NCI-H510A (cell line): ENCODE data around the gene ZNF764.
"Not testable (repeated sequence)": the region's sequence is repeated elsewhere in the genome, so short reads cannot be mapped to it uniquely, and the experiment has no call there.

Experiments used
- DNase-seq: peaks from one replicate; lab custom pipeline; 2025; lab: John Stamatoyannopoulos, UW

ZNF764 gene

DNA sequence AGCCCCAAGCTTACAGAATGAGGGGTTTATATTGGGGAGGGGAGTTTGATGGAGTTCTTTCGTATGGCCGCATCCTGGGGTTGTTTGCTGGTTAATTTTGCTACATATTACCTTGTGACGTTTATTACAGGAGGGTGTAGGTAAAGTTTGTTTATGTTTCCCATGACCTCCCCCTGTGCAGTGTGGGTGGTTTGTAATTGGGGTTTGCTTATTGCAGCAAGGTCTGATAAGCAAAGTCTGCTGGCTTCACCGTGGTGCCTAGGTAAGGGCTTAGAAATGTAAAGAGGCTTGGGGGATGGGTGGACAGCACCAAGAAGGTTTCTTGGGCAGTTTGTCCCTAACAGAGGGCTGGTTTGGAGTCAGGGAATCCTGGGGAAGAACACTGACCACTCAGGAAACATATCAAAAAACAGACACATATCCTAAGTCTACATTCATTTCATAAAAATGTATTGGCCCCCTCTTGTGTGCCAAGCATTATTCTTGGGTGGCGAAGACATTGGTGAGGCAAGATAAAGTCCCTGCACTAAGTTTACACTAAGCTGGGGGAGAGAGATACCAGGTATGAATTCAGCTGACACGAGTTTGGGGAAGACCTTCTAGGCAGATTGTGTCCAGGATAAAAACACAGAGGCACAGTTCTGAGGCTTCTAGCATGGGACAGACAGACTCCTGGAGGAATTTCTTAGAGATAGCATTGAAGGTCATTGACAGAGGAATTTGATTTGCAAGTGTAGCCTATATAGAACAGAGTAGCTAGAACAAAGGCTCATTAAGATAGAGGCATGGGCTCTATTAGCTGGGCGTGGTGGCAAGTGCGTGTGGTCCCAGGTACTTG is 9.5 kb downstream of the ZNF764 start:
- no peak for DNase-seq

DNA sequence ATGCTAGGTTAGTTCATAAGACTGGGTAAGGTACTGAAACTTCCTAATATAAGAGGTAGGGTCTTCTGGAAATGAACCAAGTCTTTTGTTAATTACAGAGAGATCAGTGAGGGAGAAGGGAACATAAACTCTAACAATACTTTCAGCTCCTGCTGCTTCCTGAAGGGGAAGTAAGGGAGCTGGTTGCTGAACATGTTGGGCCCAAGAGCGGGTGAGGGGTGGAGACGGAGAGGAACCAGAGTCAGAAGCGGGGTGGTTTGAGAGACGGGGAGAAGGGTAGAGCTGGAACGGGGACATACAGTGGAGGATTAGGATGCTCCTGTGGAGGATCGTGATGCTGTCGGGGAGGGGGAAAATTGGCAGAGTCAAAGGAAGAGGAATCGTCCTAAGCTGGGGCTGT is 12.1 kb downstream of the ZNF764 start:
- no peak for DNase-seq

DNA sequence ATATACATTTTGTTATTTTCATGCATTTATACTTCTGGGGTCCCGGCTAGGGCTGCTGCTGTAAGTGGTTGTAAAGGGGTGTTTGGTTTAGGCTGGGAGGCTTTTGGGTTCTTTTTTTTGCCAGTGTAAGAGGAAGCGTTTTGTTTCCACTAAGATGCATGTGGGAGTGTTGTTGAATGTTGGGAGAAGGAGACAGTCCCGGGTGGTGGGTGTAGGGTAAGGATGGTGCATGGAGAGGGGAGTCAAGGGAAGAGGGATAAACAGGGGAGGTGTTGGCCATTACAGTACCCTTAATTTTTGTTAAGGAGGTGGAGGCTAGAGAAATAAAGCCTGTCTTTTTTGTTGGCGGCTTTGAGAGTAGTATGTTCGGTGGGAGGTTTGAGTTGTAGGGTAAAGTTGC is 15.1 kb downstream of the ZNF764 start:
- DNase-seq, result no peak

DNA sequence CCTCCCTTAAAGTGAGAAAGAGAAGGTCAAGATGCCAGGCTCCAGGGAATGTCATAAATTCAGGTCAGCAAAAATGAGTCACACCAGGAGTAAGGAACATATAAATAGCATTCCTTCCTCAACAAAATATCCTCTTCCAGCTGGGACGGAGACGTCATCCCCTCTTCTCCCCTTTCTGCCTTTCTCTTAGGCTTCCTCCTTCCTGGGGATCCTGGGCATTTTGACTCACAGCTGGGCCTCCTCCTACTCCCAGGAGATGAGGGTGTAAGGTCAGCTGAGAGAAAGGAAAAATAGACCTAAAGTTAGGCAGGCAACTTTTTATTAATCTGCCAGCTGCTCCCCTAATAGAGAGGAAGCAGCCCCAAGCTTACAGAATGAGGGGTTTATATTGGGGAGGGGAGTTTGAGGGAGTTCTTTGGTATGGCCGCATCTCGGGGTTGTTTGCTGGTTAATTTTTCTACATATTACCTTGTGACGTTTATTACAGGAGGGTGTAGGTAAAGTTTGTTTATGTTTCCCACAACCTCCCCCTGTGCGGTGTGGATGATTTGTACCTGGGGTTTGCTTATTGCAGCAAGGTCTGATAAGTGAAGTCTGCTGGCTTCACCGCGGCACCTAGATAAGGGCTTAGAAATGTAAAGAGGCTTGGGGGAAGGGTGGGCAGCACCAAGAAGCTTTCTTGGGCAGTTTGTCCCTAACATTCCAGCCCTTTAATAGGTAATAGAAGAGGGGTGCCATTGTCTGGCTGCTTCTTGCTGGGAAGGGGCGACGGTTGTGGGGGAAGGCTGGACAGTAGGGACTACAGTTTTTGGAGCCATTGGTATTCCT is 16.5 kb downstream of the ZNF764 start:
- no peak for DNase-seq

DNA sequence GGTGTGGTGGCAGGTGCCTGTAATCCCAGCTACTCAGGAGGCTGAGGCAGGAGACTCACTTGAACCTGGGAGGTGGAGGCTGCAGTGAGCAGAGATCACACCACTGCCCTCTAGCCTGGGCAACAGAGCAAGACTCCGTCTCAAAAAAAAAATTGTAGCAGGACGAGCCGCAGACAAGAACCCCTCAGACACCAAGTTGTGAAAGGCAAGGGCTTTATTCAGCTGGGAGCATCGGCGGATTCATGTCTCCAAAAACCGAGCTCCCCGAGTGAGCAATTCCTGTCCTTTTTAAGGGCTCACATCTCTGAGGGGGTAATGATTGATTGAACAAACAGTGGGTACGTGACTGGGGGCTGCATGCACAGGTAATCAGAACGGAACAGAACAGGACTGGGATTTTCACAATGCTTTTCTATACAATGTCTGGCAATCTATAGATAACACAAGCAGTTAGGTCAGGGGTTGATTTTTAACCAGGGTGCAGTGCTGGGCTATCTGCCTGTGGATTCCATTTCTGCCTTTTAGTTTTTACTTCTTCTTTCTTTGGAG is 17.2 kb downstream of the ZNF764 start:
- not testable (repeated sequence) for DNase-seq

DNA sequence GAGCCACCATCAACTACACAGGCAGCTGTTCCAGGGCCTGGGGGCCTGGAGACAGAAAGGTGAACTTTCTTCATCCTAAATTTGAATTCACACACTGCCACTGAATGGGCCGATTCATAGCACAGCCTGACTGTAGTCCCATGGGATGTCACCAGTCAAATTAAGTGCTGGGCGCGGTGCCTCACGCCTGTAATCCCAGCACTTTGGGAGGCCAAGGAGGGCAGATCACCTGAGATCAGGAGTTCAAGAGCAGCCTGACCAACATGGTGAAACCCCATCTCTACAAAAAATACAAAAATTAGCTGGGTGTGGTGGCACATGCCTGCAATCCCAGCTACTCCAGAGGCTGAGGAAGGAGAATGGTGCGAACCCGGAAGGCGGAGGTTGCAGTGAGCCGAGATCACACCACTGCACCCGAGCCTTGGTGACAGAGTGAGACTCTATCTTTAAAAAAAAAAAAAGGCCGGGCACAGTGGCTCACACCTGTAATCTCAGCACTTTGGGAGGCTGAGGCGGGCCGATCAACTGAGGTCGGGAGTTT is 18.1 kb downstream of the ZNF764 start:
- not testable (repeated sequence) for DNase-seq

DNA sequence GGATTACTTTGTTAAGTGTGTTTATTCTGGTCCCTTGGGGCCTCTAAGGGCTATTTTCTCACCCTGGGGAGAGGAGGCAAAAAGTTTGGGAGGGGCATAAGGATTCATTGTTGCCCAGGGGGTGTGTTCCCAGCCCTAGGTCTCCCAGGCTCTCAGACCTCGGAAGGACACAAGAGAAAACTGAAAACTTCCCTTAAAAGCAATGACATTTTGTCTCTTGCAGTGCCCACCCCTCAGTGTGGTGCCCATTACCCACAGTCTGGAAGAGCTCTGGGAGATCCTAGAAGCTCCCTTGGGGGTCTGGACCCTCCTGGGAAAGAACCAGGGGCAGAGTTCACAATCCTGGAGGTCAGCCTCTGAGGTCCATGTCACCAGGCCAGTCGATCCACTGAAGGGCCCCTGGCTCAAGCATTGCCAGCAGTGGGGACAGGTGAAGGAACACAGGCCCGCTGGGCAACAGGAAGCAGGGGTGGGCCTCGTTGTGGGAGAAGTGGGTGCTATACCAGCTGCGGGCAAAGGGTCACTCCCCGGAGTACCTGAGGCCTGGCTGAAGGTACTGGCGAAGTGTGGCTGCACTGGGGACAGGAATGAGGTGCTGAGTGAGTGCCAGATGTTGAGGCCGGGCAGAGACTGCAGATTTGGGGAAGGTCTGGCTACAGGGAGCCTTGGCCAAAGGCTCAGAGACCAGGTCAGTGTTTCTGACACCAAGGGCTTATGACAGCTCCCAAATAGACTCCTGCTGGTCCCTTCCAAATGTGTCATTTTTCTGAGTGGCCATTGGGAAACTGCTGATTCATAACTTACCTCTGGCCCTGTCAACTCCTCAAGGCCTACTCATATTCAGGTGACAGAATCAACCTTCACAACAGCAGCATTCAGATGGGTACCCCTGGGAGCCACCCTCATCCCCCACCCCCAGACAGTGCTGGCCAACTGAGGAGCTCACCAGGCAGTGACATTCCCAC is 18.9 kb downstream of the ZNF764 start:
- no peak for DNase-seq

DNA sequence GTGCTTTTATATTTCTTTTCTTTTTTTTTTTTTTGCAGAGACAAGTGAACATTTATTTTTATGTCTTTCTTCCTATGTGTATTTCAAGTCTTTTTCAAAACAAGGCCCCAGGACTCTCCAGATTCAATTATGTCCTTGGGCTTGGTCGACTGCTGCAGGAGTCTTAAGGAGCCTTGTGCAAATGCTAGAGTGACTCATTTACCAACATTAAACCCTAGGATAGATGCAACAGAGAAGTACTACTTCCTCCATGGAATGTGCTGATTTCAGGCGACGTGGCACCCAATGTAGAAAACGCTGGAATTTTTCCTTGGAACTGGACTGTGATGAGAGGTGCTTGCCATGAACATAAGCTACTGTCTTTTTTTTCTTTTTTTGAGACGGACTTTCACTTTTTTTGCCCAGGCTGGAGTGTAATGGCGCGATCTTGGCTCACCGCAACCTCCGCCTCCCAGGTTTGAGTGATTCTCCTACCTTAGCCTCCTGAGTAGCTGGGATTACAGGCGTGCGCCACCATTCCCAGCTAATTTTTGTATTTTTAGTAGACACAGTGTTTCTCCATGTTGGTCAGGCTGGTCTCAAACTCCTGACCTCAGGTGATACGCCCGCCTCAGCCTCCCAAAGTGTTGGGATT is 21.7 kb downstream of the ZNF764 start:
- DNase-seq, result not testable (repeated sequence)

DNA sequence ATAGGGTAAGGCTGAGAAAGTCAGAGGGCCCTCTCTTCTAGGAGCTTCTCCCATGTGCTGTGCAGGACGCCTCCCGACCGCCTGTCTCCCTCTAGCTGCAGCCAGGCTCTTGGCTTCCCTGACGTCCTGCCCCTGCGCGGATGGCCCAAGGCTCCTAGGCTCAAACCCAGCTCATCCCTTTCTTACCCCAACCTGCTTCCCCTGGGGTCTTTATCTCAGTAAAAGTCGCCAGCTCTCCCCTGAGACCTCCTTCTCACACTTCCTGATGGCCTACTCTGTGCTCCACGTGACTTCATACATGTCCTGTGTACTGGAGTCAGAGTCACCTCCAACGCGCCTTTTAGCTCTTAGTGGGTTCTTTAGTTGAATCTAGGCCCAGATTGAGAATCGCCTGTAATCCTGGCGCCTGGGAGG is 22.4 kb downstream of the ZNF764 start:
- DNase-seq, result peak; percentile 65

DNA sequence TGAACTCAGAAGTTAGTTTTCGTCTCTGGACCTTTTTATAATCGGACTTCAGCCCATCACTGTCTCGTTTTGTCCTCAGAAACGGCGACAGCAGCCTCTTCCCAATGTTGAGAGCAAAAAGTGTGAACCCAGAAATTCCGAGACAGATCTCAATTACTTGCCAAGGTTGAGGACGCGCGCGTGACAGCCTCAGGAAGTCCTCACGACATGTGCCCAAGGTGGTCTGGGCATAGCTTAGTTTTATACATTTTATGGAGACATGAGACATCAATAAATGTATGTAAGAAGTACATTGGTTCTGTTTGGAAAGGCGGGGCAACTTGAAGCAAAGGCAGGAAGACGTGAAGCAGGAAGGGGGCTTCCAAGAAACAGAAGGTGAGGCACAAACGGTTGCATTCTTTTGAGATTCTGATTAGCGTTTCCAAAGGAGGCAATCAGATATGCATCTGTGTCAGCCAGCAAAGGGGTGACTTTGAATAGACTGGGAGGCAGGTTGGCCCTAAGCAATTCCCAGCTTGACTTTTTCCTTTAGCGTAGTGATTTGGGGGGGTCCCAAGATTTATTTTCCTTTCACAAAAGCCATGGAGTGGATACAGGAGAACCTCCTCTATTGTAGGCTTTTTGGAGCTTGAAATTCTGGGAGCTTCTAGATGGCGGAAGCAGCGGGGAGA is 22.9 kb downstream of the ZNF764 start:
- DNase-seq, result peak; percentile 66

DNA sequence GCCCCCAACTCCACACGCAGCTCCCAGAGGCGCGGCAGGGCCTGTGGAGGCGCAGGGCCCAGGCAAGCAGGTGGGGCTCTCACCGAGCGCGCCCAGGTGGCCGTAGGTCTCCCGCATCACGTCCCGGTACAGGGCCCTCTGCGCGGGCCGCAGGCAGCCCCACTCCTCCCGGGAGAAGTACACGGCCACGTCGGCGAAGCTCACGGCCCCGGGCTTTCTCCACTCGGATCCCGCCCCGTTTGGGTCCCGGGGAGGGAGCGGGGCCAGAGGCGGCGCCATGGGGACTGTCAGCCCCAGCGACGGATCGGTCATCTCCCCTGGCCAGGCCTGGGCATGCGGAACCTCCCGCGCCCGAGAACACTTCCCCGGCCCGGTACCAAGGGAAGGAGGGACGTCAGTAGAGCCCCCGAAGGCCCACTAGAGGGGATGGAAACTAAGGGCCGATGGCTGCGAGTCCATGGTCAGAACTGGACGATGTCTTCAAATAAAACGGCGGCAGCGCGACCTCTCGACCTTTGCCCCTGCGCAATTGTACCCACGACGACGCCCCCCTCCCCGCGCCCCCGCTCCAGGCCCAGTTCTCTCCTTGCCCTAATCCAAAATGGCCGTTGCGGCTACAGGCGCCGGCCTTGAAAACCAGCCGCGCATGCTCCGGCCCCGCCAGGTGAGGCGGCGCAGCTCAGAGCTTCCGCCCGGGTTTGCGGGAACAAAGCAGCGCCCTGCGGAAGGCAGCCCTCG is 23.6 kb downstream of the ZNF764 start, which contains the start of gene ZNF747:
ZNF747 (minus strand) TSS at position 491 of the 738 bp plus-strand sequence; CDS start at position 312, 179 bp downstream.
- peak; percentile 91 for DNase-seq

DNA sequence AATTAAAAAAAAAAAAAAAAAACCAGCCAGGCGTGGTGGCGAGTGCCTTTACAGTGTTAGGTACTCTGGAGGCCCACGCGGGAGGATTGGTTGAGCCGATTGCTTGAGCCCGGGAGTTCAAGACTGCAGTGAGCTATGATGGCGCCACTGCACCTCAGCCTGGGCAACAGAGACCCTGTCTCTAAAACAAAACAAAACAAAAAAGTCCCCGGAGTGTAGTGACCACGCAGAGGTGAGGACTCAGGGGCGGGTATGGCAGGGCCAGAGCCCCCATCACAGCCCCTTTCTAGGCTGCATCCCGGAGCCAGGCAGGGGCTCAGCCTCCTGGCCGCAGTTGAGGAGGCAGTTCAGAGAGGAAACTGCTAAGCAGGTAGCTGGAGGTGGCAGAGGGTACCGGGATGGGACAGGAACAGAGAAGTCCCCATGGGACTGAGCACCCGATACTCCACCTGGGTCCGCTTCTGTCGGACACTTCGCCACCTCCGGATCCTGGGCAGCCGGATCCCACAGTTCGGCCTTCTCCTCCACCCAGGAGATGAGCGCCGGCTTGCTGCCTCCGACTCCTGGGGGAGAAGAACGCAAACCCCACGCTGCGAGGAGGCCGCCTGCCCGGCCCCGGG is 24.3 kb downstream of the ZNF764 start:
- DNase-seq, result no peak

DNA sequence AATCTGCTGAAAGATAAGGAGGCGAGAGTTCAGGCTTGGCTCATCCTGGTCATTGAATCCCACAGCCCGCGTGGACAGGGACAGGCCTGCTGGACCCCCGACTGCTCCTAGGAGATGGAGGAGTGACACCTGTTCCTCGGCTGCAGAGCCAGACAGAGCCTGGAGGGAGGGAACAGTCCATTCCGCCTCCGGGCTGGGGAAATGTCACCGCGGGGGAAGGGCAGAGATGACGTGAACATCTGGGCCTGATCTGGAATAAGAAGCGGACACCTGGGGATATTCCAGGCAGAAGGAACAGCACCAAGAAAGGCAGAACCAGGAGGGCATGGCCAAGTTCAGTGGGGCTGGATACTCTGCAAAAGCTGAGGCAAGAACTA is 25.0 kb downstream of the ZNF764 start:
- no peak for DNase-seq

DNA sequence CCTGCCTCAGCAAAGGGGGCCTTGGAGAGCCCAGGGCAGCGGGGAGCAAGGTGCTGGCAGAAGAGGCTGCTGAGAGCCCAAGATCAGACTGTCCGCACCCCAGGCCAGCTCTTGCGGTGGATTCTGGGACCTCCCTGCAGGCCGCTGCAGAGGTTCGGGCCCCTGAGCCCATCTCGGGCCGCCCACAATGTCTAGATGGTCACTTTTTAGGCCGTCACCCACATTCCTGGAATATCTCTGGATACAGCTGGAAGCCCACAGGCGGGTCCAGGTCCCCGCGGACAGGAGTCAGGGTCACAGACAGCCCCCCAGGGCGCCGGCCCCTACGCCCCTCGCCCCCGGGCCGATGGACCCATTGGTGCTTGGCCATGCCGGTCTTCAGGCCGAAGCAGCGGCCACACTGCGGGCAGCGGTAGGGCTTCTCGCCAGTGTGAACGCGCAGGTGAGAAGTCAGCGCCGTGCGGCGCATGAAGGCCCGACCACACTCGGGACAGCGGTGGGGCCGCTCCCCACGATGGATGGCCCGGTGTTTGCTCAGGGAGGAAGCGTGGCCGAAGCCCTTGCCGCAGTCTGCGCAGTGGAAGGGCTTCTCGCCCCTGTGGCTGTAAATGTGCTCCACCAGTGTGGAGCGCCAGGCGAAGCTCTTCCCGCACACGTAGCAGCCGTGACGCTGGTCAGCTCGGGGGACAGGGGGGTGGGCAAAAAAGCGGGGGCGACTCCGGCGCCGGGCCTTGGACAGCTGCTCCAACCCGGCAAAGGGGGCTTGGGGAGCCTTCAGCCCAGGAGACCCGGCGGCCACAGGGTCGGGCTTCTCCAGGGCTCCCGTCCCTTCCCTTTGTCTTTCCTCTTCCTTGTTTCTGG is 25.7 kb downstream of the ZNF764 start:
- no peak for DNase-seq

DNA sequence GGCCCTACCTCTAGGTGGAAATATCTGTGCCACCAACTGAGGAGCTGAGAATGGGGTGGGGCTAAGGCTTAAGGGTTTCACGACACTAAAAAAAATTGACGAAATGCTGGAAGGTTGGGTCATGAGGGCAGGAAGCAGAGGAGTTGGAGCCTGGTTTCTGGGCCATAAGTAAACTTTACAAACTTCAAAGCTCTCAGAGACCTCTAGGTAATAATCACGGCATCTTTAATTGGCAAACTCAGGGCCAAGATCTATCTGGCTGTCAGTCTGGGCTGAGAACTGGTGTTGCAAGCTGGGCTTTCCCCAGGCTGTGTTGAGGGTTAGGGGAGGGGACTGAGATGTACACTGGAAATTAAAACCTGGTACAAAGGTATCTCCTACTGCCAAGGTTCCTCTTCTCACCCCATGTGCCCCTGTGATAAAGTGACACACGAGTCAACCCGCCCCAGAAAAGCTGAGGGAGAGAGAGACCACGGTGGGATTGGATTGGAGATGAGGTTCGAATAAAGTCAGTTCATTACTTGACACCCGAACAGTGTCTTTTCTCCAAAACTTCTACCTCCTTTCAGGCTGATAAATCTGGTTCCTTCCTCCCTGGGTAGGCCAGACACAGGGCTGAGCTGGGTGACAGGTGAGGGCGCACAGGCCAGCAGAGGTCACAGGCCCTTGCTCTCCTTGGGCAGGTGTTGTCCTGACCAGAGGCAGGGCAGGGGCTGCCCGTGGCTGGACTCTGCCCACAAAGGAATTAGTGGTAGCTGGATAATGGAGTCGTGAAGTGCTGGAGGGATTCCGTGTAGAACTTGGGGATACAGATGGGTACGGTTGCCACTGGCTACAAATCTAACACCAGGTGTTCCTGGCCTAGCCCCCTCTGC is 27.8 kb downstream of the ZNF764 start:
- DNase-seq, result no peak

DNA sequence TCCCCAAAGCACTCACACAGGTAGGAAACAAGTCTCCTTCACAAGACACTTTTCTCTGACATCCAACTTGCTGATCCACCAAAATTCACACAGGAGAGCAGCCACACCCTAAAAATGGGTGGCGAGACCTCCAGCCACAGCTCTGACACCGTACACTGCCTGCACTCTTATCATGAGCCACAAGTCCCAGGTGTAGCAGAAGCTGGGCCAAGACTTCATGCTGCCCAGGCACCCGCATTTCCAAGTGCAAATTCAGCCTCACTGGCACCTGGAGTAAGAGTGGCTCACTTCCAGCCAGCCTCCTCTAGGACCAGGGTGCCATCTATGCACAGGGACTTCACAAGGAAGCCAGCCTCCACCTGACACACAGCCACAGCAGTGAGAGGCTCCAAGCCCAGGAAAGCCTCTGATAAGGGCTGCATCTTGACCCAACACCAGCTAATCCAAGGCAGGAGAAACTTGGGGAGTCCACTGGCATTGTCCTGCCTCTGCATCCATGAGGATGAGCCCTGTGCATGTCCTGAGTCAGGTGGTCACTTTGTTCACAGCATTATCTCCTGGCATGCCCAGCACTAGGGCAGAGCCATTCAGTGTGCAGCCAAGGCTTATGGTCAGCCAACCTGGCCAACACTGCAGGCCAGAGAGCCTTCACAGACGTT is 29.2 kb downstream of the ZNF764 start:
- no peak for DNase-seq
